ENCODE data around the gene ZFP36L2. TPM values are rescaled to one million over a fixed set of nuclear protein-coding genes. Genes with fewer than 3 reads are reported as not detected.

Gene ZFP36L2
- total and polyA plus RNA-seq, 10 of the 15 experiments (the other 5 are each of a cell fraction or from before 2014, with no cell fraction given), result 4.3 to 64.9 (median 19.5) TPM

- WGBS (ENCODE audit: insufficient coverage, insufficient replicate concordance, low lambda C conversion rate, missing lambda C conversion rate), result 74% methylated on average over 4 of the region's 4 CpGs
- in situ Hi-C loops (cut with MboI), result no loop called here
- Histone ChIP-seq H3K36me3 (ENCODE audit: control insufficient read depth in 2 of 2, insufficient read depth in 2 of 2, low read length in 1 of 2) (no peaks in the 10 kb centered on the region), H3K27me3 (replicated peaks in 1 of 2; ENCODE audit: control insufficient read depth in 2 of 2, insufficient read depth in 2 of 2, low read length in 1 of 2) (no peaks in the 10 kb centered on the region), H3K9ac (ENCODE audit: control insufficient read depth, insufficient read depth, low read length) (no peak overlapping the region), H2AFZ (ENCODE audit: control insufficient read depth, low read depth, low read length) (no peak overlapping the region), H3K4me2 (ENCODE audit: control insufficient read depth, insufficient read depth) (no peak overlapping the region), H3K4me1 (ENCODE audit: control insufficient read depth, insufficient read depth, low read length) (no peaks in the 10 kb centered on the region), H3K79me2 (ENCODE audit: control insufficient read depth, insufficient read depth, low read length) (no peaks in the 10 kb centered on the region), H3K27ac (ENCODE audit: control insufficient read depth, insufficient read depth) (no peak overlapping the region), H3K9me3 (replicated peaks; ENCODE audit: control insufficient read depth, insufficient read depth, low read length) (no peaks in the 10 kb centered on the region), H4K20me1 (ENCODE audit: control insufficient read depth, insufficient read depth) (no peaks in the 10 kb centered on the region; the same call in 1 of the 2 replicates), H3K4me3 (no peak overlapping the region)
- CTCF ChIA-PET, result no interaction called here
- no TSS peak for BruUV-seq (replicated peaks)
- ATAC-seq, result no peak
- FAIRE-seq, result no peak
- RAD21 ChIA-PET (ENCODE audit: unreplicated experiment), result no interaction called here
- no peak for DNase-seq (ENCODE audit: low read depth, low spot score)
- SMC1A ChIA-PET (ENCODE audit: uncharacterized antibody, unreplicated experiment), result no interaction called here
- intact Hi-C loops (cut with micrococcal nuclease; ENCODE audit: unreplicated experiment), result no loop called here
- TF ChIP-seq REST (IDR thresholded peaks at IDR 0.05; ENCODE audit: low read depth, low read length) (no peak), MYC (IDR thresholded peaks at IDR 0.05; ENCODE audit: insufficient read depth, insufficient read length, insufficient replicate concordance, low read length, severe bottlenecking) (no peak), LARP7 (IDR thresholded peaks at IDR 0.05) (no peak), ZZZ3 (IDR thresholded peaks at IDR 0.05; ENCODE audit: control insufficient read depth, insufficient read length, low read depth) (no peak), BRCA1 (IDR thresholded peaks at IDR 0.05; ENCODE audit: low read depth, low read length) (no peak), RELA (IDR thresholded peaks at IDR 0.05; ENCODE audit: borderline replicate concordance, partially characterized antibody) (no peak), SIN3A (IDR thresholded peaks at IDR 0.05; ENCODE audit: low read depth, low read length) (no peak), HDAC2 (IDR thresholded peaks at IDR 0.05) (no peak), SREBF1 (IDR thresholded peaks at IDR 0.05; ENCODE audit: low read length) (no peak), KLF5 (IDR thresholded peaks at IDR 0.05; ENCODE audit: partially characterized antibody) (no peak), ZBTB4 (CRISPR knock-in tag; IDR thresholded peaks at IDR 0.05) (no peak)
- POLR2A ChIA-PET, result interaction anchor here (0.6 kb wide), 1 partner anchor 871 kb away, joined by 3 read pairs; no protein-coding TSS in a partner anchor
These were observed 41.3 kb downstream of the ZFP36L2 start for GRCh38 chr2:43185146-43185545.
